Measurements from ENCODE around the gene LRP2.
A peak's percentile ranks its signal among the peaks of the same experiment; 100 is the strongest.

Gene LRP2

GRCh38 chr2:169159686-169160085, 202.6 kb downstream of the LRP2 start:
- DNase-seq (ENCODE audit: low spot score) = no peak
- TF ChIP-seq CTCF (IDR thresholded peaks at IDR 0.05; ENCODE audit: extremely low read depth, insufficient read depth, missing control alignments) = no peak
- in situ Hi-C loops (cut with MboI; ENCODE audit: low pct_unique_long_range_greater_than_20kb, low sequenced_read_pairs, unreplicated experiment) = no loop called here

GRCh38 chr2:169158874-169159273, 203.5 kb downstream of the LRP2 start:
- no peak for DNase-seq (ENCODE audit: low spot score)
- in situ Hi-C loops (cut with MboI; ENCODE audit: low pct_unique_long_range_greater_than_20kb, low sequenced_read_pairs, unreplicated experiment) = no loop called here
- no peak for TF ChIP-seq CTCF (IDR thresholded peaks at IDR 0.05; ENCODE audit: extremely low read depth, insufficient read depth, missing control alignments)

- TF ChIP-seq CTCF (IDR thresholded peaks at IDR 0.05; ENCODE audit: extremely low read depth, insufficient read depth, missing control alignments) = no peak
- in situ Hi-C loops (cut with MboI; ENCODE audit: low pct_unique_long_range_greater_than_20kb, low sequenced_read_pairs, unreplicated experiment) = no loop called here
- no peak for DNase-seq (ENCODE audit: low spot score)
These were observed 216.1 kb downstream of the LRP2 start for GRCh38 chr2:169146220-169146619.

GRCh38 chr2:169143998-169144397, 218.3 kb downstream of the LRP2 start:
- no peak for TF ChIP-seq CTCF (IDR thresholded peaks at IDR 0.05; ENCODE audit: extremely low read depth, insufficient read depth, missing control alignments)
- DNase-seq (ENCODE audit: low spot score) = no peak
- in situ Hi-C loops (cut with MboI; ENCODE audit: low pct_unique_long_range_greater_than_20kb, low sequenced_read_pairs, unreplicated experiment) = no loop called here

- TF ChIP-seq CTCF (IDR thresholded peaks at IDR 0.05; ENCODE audit: extremely low read depth, insufficient read depth, missing control alignments) = peak; percentile 82
- peak; percentile 27 for DNase-seq (ENCODE audit: low spot score)
- in situ Hi-C loops (cut with MboI; ENCODE audit: low pct_unique_long_range_greater_than_20kb, low sequenced_read_pairs, unreplicated experiment) = no loop called here
These were observed 220.5 kb downstream of the LRP2 start for GRCh38 chr2:169141713-169142352.

GRCh38 chr2:169139993-169140767, 222.2 kb downstream of the LRP2 start:
- no peak for TF ChIP-seq CTCF (IDR thresholded peaks at IDR 0.05; ENCODE audit: extremely low read depth, insufficient read depth, missing control alignments)
- no peak for DNase-seq (ENCODE audit: low spot score)
- in situ Hi-C loops (cut with MboI; ENCODE audit: low pct_unique_long_range_greater_than_20kb, low sequenced_read_pairs, unreplicated experiment) = no loop called here

All from GM13977 (cell line).